HepG2 (cell line): Measurements from ENCODE around the gene SOCS1. TPM values are rescaled to one million over a fixed set of nuclear protein-coding genes. Genes with fewer than 3 reads are reported as not detected.

Experiments
- ARNT ChIP-seq: fragments of 450-650 bp; IDR thresholded peaks from 2 replicates; pipeline ENCODE4 v1.6.1; 2017
- BRD4 ChIP-seq: sonication (generic); formaldehyde crosslinking; IDR thresholded peaks from 2 replicates; pipeline ENCODE4 v1.4.0; 2020; ENCODE audit warnings: missing genetic modification reagents
- CCDC6 ChIP-seq: sonication (generic); formaldehyde crosslinking; IDR thresholded peaks from 2 replicates; pipeline ENCODE4 v1.8.1; 2022; ENCODE audit warnings: mild to moderate bottlenecking, missing genetic modification reagents, moderate library complexity
- HHEX ChIP-seq: IDR thresholded peaks from 2 replicates; pipeline ENCODE4 v1.6.1; 2016; ENCODE audit warnings: control low read depth
- HOXA3 ChIP-seq: sonication (generic); formaldehyde crosslinking; IDR thresholded peaks from 2 replicates; pipeline ENCODE4 v1.5.0; 2020; ENCODE audit warnings: missing genetic modification reagents
- ISX ChIP-seq: sonication (generic); formaldehyde crosslinking; conservative IDR thresholded peaks from 2 replicates; pipeline ENCODE4 v1.5.0; 2020; ENCODE audit warnings: missing genetic modification reagents
- KMT2A ChIP-seq: sonication (generic); formaldehyde crosslinking; IDR thresholded peaks from 2 replicates; pipeline ENCODE4 v1.4.0; 2020; ENCODE audit warnings: missing genetic modification reagents
- MLX ChIP-seq: IDR thresholded peaks from 2 replicates; pipeline ENCODE4 v1.6.1; 2016
- MYPOP ChIP-seq: sonication (generic); formaldehyde crosslinking; IDR thresholded peaks from 2 replicates; pipeline ENCODE4 v1.8.1; 2023; ENCODE audit warnings: mild to moderate bottlenecking, moderate library complexity, missing genetic modification reagents
- NR2F1 ChIP-seq, 2 experiments: fragments of 450-650 bp in 1 of 2; formaldehyde crosslinking in 1 of 2; IDR thresholded peaks; 2 replicates each; pipeline versions ENCODE4 v1.5.0 to v1.6.1; 2016 to 2020; ENCODE audit warnings: mild to moderate bottlenecking in 1 of 2, missing compliant biosample characterization in 1 of 2, missing genetic modification reagents in 1 of 2, moderate library complexity in 1 of 2
- POLR2AphosphoS5 ChIP-seq: IDR thresholded peaks from 2 replicates; pipeline ENCODE4 v1.6.1; 2012; ENCODE audit warnings: low read depth, low read length
- PRDM4 ChIP-seq: sonication (generic); formaldehyde crosslinking; IDR thresholded peaks from 2 replicates; pipeline ENCODE4 v1.9.0; 2021; ENCODE audit warnings: missing genetic modification reagents, borderline replicate concordance
- RAD21 ChIP-seq: fragments of 450-650 bp; formaldehyde crosslinking; IDR thresholded peaks from 2 replicates; pipeline ENCODE4 v1.5.0; 2020; ENCODE audit warnings: mild to moderate bottlenecking
- RFX1 ChIP-seq: fragments of 450-650 bp; IDR thresholded peaks from 2 replicates; pipeline ENCODE4 v1.6.1; 2017
- SALL1 ChIP-seq: sonication (generic); formaldehyde crosslinking; IDR thresholded peaks from 2 replicates; pipeline ENCODE4 v1.8.0; 2022; ENCODE audit warnings: mild to moderate bottlenecking, missing genetic modification reagents
- SMAD1 ChIP-seq: sonication (generic); formaldehyde crosslinking; IDR thresholded peaks from 2 replicates; pipeline ENCODE4 v1.4.0; 2020; ENCODE audit warnings: missing genetic modification reagents, low read depth, mild to moderate bottlenecking, borderline replicate concordance
- SSRP1 ChIP-seq: IDR thresholded peaks from 2 replicates; pipeline ENCODE4 v1.6.1; 2016; ENCODE audit warnings: control low read depth
- ZFP36L2 ChIP-seq: sonication (generic); formaldehyde crosslinking; IDR thresholded peaks from 2 replicates; pipeline ENCODE4 v1.4.0; 2020; ENCODE audit warnings: missing genetic modification reagents
- ZNF235 ChIP-seq: sonication (generic); formaldehyde crosslinking; IDR thresholded peaks from 2 replicates; pipeline ENCODE4 v1.8.1; 2023; ENCODE audit warnings: mild to moderate bottlenecking, missing genetic modification reagents, borderline replicate concordance
- ZNF256 ChIP-seq: sonication (generic); formaldehyde crosslinking; conservative IDR thresholded peaks from 2 replicates; pipeline ENCODE4 v1.4.0; 2020; ENCODE audit warnings: missing genetic modification reagents
- ZNF292 ChIP-seq: sonication (generic); formaldehyde crosslinking; IDR thresholded peaks from 2 replicates; pipeline ENCODE4 v1.8.1; 2022; ENCODE audit warnings: mild to moderate bottlenecking, low read depth, missing genetic modification reagents, borderline replicate concordance
- ZNF513 ChIP-seq: sonication (generic); formaldehyde crosslinking; conservative IDR thresholded peaks from 2 replicates; pipeline ENCODE4 v1.5.0; 2020; ENCODE audit warnings: missing genetic modification reagents
- ZNF550 ChIP-seq: sonication (generic); formaldehyde crosslinking; IDR thresholded peaks from 2 replicates; pipeline ENCODE4 v1.4.0; 2020; ENCODE audit warnings: mild to moderate bottlenecking, missing genetic modification reagents, borderline replicate concordance
- ZNF598 ChIP-seq: sonication (generic); formaldehyde crosslinking; IDR thresholded peaks from 2 replicates; pipeline ENCODE4 v1.5.1; 2020; ENCODE audit warnings: mild to moderate bottlenecking, missing genetic modification reagents, borderline replicate concordance
- ZNF7 ChIP-seq: IDR thresholded peaks from 2 replicates; pipeline ENCODE4 v1.6.1; 2016; ENCODE audit warnings: missing biosample characterization, missing genetic modification reagents
- polyA plus RNA-seq, 8 experiments: library from polyadenylated mRNA; depleted of rRNA in 3 of 8; stranded (reverse) in 7 of 8; unstranded in 1 of 8; fragments of >200 nt; fragmentation: Illumina TruSeq in 4 of 8; extraction: Trizol in 4 of 8; gene quantifications; 2 replicates each; pipeline versions ENCODE4 v1.2.1 to v1.2.3, GENCODE V29; 2011 to 2016; ENCODE audit warnings: low read depth in 4 of 8, missing spikeins in 1 of 8, mixed read lengths in 1 of 8; ENCODE audit not compliant: insufficient read depth in 1 of 8
- total RNA-seq, 5 experiments: library from RNA; depleted of rRNA; stranded (reverse); fragments of >200 nt; fragmentation: Illumina TruSeq; extraction: Trizol; gene quantifications; 2 replicates each; pipeline ENCODE4 v1.2.3, GENCODE V29; 2016; ENCODE audit warnings: low read depth in 1 of 5

Gene SOCS1
- total and polyA plus RNA-seq, 2 of the 13 experiments (the other 11 are each of a cell fraction or from before 2014, with no cell fraction given) = 5.3 to 6.3 TPM

- 0 out of 2 replicates have a peak, but pooled peaks have one; percentile 61 for TF ChIP-seq MYPOP (CRISPR knock-in tag)
- TF ChIP-seq POLR2AphosphoS5 = no peak
- TF ChIP-seq HOXA3 (CRISPR knock-in tag) = peak; percentile 55
- TF ChIP-seq ZNF7 = no peak; the same call in 1 of the 2 replicates
- no peak for TF ChIP-seq ZNF235 (CRISPR knock-in tag)
- TF ChIP-seq ZNF598 (CRISPR knock-in tag) = 0 out of 2 replicates have a peak, but pooled peaks have one; percentile 64
- no peak for TF ChIP-seq SMAD1
- TF ChIP-seq HHEX (CRISPR knock-in tag) = no peak
- TF ChIP-seq ZNF292 (CRISPR knock-in tag) = peak; percentile 59; the same call in 1 of the 2 replicates
- TF ChIP-seq SSRP1 (CRISPR knock-in tag) = no peak
- no peak for TF ChIP-seq ZFP36L2 (CRISPR knock-in tag)
- no peak for TF ChIP-seq ISX (CRISPR knock-in tag)
- no peak for TF ChIP-seq ARNT
- TF ChIP-seq SALL1 (CRISPR knock-in tag) = no peak; the same call in 1 of the 2 replicates
- 0 out of 4 replicates have a peak, but pooled peaks of 1 of the 2 experiments have one; percentile 30 for TF ChIP-seq NR2F1 (CRISPR knock-in tag; IDR thresholded peaks at IDR 0.05)
- no peak for TF ChIP-seq PRDM4 (CRISPR knock-in tag)
- no peak for TF ChIP-seq ZNF256
- TF ChIP-seq KMT2A (CRISPR knock-in tag) = no peak
- no peak for TF ChIP-seq MLX (CRISPR knock-in tag)
- no peak for TF ChIP-seq ZNF513 (CRISPR knock-in tag)
- no peak for TF ChIP-seq CCDC6
- TF ChIP-seq BRD4 (CRISPR knock-in tag) = peak; percentile 82
- TF ChIP-seq RFX1 = no peak
- 0 out of 2 replicates have a peak, but pooled peaks have one; percentile 22 for TF ChIP-seq RAD21
- no peak for TF ChIP-seq ZNF550 (CRISPR knock-in tag)
Measured at GRCh38 chr16:11273721-11274324, 17.8 kb upstream of the SOCS1 start (continued).
